Ureter (tissue), 1 donor: ENCODE results near the gene IL16. TPM values are rescaled to one million over a fixed set of nuclear protein-coding genes. Genes with fewer than 3 reads are reported as not detected.
"Not testable (repeated sequence)": the region's sequence is repeated elsewhere in the genome, so short reads cannot be mapped to it uniquely, and the experiment has no call there.

ENCODE experiments used
- DNase-seq: peaks from one replicate; pipeline ENCODE4 v3.0.0-alpha.2; 2020; ENCODE audit warnings: low spot score
- total RNA-seq: library from RNA; stranded (reverse); gene quantifications from one replicate; pipeline ENCODE4 v1.2.4, GENCODE V29; 2023
- donor health status: DM: yes; HTN: yes; CAD: no.

Gene IL16
- total RNA-seq, 1 donor from 2014 or later, result 18.5 TPM

- no peak for DNase-seq
Measured at GRCh38 chr15:81336568-81336967, 139.9 kb downstream of the IL16 start.

DNA sequence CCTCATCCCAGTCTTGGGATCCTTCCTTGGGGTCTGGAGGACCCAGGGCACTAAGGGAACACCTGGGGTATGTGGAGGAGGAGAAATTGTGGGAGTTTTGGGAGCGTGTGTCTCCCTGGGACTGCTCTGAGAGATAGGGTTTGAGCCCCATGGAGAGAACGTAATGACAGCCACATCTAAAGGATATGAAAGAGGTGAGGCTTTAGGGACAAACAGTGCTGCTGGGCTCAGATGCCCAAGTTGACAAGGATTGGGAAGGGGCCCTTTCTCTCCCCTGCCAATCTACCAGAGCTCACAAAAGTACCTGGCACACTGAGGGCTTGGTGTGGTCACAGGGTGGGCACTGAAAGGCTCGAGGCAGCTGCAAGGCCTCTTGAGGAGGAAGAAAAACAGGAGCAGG lies 140.6 kb downstream of the IL16 start:
- peak; percentile 22 for DNase-seq

DNA sequence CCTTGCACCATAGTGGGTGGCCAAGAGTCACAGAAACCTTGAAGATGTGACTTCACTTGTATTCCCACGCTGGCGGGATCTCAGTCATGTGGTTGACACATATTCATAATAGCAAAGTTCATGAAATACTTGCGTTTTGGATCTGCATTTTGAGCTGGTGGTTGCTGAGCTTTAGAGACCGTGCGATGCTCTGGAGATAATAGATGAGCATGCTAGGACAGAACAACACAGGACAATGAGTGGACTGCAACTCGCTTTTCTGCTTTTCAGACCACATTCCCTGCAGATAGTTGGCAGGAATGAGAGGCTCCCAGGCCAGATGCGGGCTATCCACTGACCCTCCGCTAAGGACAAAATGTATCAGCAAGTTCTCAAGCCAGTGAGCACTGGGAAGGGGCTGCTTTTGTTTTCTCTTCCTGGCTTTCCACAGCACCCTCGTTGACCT lies 141.1 kb downstream of the IL16 start:
- DNase-seq, result peak; percentile 29

GRCh38 chr15:81338170-81339007 lies 141.7 kb downstream of the IL16 start:
- DNase-seq, result peak; percentile 51

DNA sequence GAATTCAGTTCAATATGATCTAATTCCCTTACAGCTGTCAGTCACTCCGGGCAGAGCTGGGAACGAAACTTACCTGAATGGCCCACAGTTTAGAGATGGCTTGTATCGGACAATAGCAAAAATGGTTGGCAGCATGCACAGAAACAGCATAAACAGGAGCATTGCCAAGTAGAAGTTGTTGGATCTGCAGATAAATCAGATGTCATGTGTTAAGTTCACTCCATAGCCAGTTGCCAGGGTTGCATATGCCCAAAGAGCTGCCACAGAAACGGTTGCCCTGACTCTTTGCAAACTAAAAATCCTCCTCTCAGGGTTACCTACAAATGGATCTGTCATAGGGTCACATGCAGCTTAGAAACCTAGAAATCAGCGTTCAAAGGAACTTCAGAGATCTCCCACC lies 142.6 kb downstream of the IL16 start:
- DNase-seq, result peak; percentile 19

GRCh38 chr15:81339851-81340250 lies 143.2 kb downstream of the IL16 start:
- peak; percentile 19 for DNase-seq

- DNase-seq, result peak; percentile 4
Measured at GRCh38 chr15:81341351-81341750, 144.7 kb downstream of the IL16 start.

DNA sequence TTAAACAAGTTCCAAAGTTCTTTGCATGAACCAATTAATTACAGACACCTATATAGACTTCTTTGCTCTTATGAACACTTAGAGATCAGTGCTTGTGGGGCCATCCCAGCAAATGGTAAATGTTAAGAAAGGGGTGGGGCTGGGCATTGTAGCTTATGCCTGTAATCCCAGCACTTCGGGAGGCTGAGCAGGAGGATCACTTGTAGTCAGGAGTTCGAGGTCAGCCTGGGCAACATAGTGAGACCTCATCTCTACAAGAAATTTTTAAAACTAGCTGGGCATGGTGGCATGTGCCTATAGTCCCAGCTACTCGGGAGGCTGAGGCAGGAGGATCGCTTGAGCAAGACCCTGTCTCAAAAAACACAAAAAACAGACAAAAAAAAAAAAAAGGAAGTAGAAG lies 146.7 kb downstream of the IL16 start:
- DNase-seq, result no peak

DNA sequence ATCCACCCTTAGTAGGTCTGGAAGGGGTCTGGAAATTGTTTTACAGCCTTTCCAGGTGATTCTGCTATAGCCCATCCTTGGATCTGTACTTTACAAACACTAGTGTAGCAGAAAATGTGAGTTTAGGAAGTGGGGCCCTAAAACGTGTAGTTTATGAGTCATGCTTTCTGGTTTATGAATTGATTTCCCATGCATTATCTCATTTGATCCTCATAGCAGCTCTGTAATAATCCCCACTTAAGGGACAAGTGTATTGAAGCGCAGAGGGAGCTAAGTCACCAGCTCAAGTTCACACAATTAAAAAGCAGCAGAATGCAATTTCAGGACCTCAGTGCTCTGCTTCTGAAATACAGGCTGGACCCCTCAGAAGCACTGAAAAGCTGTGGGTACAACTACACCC lies 149.9 kb downstream of the IL16 start:
- no peak for DNase-seq

DNA sequence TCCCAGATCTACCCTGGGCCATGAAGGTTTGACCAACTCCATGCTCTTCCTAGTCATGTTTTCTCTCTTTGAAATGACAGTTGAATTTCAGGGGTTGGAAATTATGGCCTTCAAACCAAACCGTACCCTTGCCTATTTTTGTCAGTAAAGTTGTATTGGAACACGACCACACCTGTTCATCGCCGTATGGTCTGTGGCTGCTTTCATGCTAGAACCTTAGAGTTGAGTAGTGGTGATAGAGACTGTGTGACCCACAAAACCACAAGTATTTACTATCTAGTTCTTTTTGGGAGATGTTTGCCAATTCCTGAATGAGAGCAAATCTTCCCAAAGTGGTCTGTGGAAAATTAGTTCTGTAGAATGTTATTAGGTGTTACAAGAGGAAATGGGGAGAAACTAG lies 151.2 kb downstream of the IL16 start:
- DNase-seq, result no peak

DNA sequence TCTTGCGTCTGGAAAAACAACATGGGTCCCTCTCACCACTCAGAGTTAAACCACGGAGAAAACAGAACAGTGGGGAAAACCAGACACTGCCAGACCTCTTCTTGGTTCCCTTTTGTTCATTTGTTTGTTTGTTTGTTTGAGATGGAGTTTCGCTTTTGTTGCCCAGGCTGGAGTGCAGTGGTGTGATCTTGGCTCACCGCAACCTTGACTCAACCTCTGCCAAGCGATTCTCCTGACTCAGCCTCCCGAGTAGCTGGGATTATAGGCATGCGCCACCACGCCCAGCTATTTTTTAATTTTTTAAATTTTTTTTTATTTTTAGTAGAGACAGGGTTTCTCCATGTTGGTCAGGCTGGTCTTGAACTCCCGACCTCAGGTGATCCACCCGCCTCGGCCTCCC lies 152.0 kb downstream of the IL16 start:
- DNase-seq, result not testable (repeated sequence)

DNA sequence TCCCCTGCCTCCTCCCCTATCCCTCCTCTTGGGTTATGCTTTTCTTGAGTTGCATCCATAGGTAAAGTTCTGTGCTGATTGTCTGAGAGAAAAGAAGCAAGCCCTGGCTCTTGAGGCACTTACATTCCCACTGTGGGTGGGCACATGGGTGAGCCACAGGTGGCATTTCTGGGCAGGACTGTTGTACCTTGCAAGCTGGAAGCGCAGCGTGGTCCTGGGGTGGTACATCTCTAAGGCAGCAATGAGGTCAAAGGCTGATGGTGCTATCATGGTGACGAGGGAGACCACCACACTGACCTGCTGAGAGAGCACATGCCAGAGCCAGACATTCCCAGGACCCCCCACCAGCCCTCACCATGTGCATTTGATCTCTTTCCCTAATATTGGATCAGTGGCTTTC lies 152.6 kb downstream of the IL16 start:
- no peak for DNase-seq

GRCh38 chr15:81351651-81352050 lies 155.0 kb downstream of the IL16 start:
- no peak for DNase-seq

- no peak for DNase-seq
Measured at GRCh38 chr15:81356252-81356651, 159.6 kb downstream of the IL16 start.

DNA sequence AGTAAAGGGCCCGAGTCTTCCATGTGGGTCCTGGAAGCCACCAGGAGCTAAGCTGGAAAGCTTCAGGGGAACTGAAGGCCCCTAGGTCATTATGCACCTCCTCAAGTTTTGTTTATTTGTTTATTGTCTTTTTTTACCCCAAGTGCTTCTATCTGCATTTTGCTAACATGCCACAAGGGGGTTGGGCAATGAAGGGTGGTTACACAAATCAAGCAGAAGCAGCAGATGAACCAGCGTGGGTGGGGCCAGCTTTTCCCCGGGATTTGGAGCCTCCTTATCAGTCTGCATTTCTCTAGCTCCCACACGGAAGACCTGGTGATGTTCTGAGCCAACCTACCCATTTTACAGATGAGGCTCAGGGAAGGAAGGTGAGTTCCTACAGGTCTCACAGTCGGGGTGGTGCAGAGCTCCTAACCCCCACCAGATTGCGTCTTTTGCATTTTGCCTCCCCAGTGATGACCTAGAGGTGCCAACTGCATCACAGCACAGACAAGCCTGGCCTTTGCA lies 160.6 kb downstream of the IL16 start:
- DNase-seq, result no peak

- no peak for DNase-seq
Measured at GRCh38 chr15:81358248-81358647, 161.6 kb downstream of the IL16 start.

- DNase-seq, result no peak
Measured at GRCh38 chr15:81360491-81360890, 163.8 kb downstream of the IL16 start.

DNA sequence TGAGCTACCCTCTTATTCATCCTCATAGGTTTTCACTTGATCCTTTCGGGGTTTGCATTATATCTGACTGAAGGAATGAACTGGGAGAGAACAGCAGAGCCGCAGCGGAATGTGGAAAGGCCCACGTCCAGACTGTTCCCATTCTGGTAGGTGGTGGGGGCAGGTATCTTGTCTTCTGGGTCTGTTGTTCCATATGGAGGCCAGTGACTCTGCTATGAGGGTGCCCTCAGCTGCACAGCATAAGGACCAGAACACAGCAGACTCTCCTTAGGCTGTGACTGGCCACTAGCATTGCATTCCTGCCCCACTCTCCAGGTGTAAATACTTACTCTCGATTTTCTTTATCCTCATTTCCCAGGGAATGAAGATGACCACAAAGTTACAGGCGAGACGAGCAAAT lies 165.2 kb downstream of the IL16 start:
- DNase-seq, result no peak

- no peak for DNase-seq
Measured at GRCh38 chr15:81362790-81363189, 166.1 kb downstream of the IL16 start.

DNA sequence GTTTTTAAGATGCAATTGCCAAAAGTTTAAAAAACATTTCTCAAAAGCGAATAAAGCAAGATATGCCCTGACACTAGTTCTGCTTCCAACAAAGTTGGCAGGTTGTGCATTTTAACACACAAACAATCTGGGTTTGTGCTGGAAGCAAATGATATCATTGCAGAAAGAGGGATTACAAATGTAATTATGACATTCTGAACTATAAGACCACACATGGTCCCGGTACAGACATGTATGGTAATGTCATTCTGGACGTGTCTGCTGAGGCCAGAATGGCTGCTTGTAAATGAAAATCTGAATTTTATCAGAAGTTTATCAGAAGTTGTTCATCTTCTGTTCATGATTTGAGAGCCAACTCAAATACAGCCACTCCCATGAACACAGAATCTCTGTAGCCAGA lies 166.6 kb downstream of the IL16 start:
- no peak for DNase-seq
